HEK293T (cell line): ENCODE measurements around the gene POU6F1.

Experiments
- BHLHE40 ChIP-seq: fragments of 450-650 bp; IDR thresholded peaks from 2 replicates; pipeline ENCODE4 v1.6.1; 2016; ENCODE audit warnings: mild to moderate bottlenecking, moderate library complexity, borderline replicate concordance
- LEF1 ChIP-seq: fragments of 450-650 bp; IDR thresholded peaks from 2 replicates; pipeline ENCODE4 v1.6.1; 2017; ENCODE audit warnings: mild to moderate bottlenecking, borderline replicate concordance
- SUZ12 ChIP-seq: fragments of 450-650 bp; IDR thresholded peaks from 2 replicates; pipeline ENCODE4 v1.6.1; 2016; ENCODE audit warnings: mild to moderate bottlenecking
- TARDBP ChIP-seq: fragments of 450-650 bp; IDR thresholded peaks from 2 replicates; pipeline ENCODE4 v1.6.1; 2016
- ZNF384 ChIP-seq: fragments of 450-650 bp; IDR thresholded peaks from 2 replicates; pipeline ENCODE4 v1.6.1; 2016

- TF ChIP-seq LEF1 (no peak), ZNF384 (no peak), BHLHE40 (no peak), TARDBP (no peak), SUZ12 (no peak)
Observed at GRCh38 chr12:51181558-51181957, 36.3 kb downstream of the POU6F1 start.
